NCI-H187 treated with DMSO at 0.1 percent for 48 hours (cell line): ENCODE measurements around the gene ANAPC10.
"Not testable (repeated sequence)": the region's sequence is repeated elsewhere in the genome, so short reads cannot be mapped to it uniquely, and the experiment has no call there.

Experiments used
- DNase-seq: peaks from one replicate; lab custom pipeline; 2025; lab: John Stamatoyannopoulos, UW

ANAPC10 gene

GRCh38 chr4:145003675-145004074 lies 94.3 kb downstream of the ANAPC10 start:
- DNase-seq: no peak

- no peak for DNase-seq
Measured at GRCh38 chr4:145001635-145002034, 96.4 kb downstream of the ANAPC10 start.

GRCh38 chr4:145000656-145001055 lies 97.3 kb downstream of the ANAPC10 start:
- not testable (repeated sequence) for DNase-seq

GRCh38 chr4:144989306-144989705 lies 108.7 kb downstream of the ANAPC10 start:
- no peak for DNase-seq

- DNase-seq: no peak
Measured at GRCh38 chr4:144985531-144985930, 112.5 kb downstream of the ANAPC10 start.

GRCh38 chr4:144985014-144985413 lies 113.0 kb downstream of the ANAPC10 start:
- DNase-seq: no peak

GRCh38 chr4:144984241-144984640 lies 113.8 kb downstream of the ANAPC10 start:
- no peak for DNase-seq

GRCh38 chr4:144975718-144976117 lies 122.3 kb downstream of the ANAPC10 start:
- no peak for DNase-seq

- DNase-seq: no peak
Measured at GRCh38 chr4:144970597-144970996, 127.4 kb downstream of the ANAPC10 start.

GRCh38 chr4:144969821-144970220 lies 128.2 kb downstream of the ANAPC10 start:
- DNase-seq: no peak

- no peak for DNase-seq
Measured at GRCh38 chr4:144968606-144969005, 129.4 kb downstream of the ANAPC10 start.

- DNase-seq: no peak
Measured at GRCh38 chr4:144967161-144967560, 130.8 kb downstream of the ANAPC10 start.

- DNase-seq: no peak
Measured at GRCh38 chr4:144962300-144962699, 135.7 kb downstream of the ANAPC10 start.

- no peak for DNase-seq
Measured at GRCh38 chr4:144955104-144955503, 142.9 kb downstream of the ANAPC10 start.

- DNase-seq: no peak
Measured at GRCh38 chr4:144954230-144954629, 143.8 kb downstream of the ANAPC10 start.

- DNase-seq: no peak
Measured at GRCh38 chr4:144948421-144948820, 149.6 kb downstream of the ANAPC10 start.

- no peak for DNase-seq
Measured at GRCh38 chr4:144948009-144948408, 150.0 kb downstream of the ANAPC10 start.
